HepG2 (cell line): ENCODE data around the gene PCDHGA1.

ENCODE experiments used
- CTCF ChIP-seq: sonication (generic); formaldehyde crosslinking; IDR thresholded peaks from 2 replicates; pipeline ENCODE4 v1.5.0; 2020; ENCODE audit warnings: mild to moderate bottlenecking, missing genetic modification reagents, moderate library complexity
- NFE2L2 ChIP-seq: fragments of 150-350 bp; IDR thresholded peaks from 2 replicates; pipeline ENCODE4 v1.6.1; 2014; ENCODE audit warnings: low read length
- PRPF4 ChIP-seq: fragments of 200-400 bp; formaldehyde crosslinking; IDR thresholded peaks from 2 replicates; pipeline ENCODE4 v1.6.1; 2016; ENCODE audit warnings: low read length, low read depth; ENCODE audit not compliant: poor library complexity, severe bottlenecking
- PTBP1 ChIP-seq: fragments of 200-400 bp; formaldehyde crosslinking; IDR thresholded peaks from 2 replicates; pipeline ENCODE4 v1.6.1; 2018; ENCODE audit warnings: low read length, low read depth; ENCODE audit not compliant: poor library complexity, severe bottlenecking
- SRF ChIP-seq: IDR thresholded peaks from 2 replicates; pipeline ENCODE4 v1.6.1; 2011; ENCODE audit warnings: mild to moderate bottlenecking, low read depth, low read length, moderate library complexity
- ZNF333 ChIP-seq: sonication (generic); formaldehyde crosslinking; IDR thresholded peaks from 2 replicates; pipeline ENCODE4 v1.4.0; 2020; ENCODE audit warnings: mild to moderate bottlenecking, missing genetic modification reagents, borderline replicate concordance
- ZNF629 ChIP-seq: sonication (generic); formaldehyde crosslinking; conservative IDR thresholded peaks from 2 replicates; pipeline ENCODE4 v1.5.0; 2020; ENCODE audit warnings: missing genetic modification reagents
- TF ChIP-seq, protein P1 (sequence below): sonication (generic); formaldehyde crosslinking; IDR thresholded peaks from 2 replicates; pipeline ENCODE4 v1.8.0; 2022; ENCODE audit warnings: mild to moderate bottlenecking, missing genetic modification reagents, moderate library complexity
- TF ChIP-seq, protein P2 (sequence below): sonication (generic); formaldehyde crosslinking; IDR thresholded peaks from 2 replicates; pipeline ENCODE4 v1.8.0; 2022; ENCODE audit warnings: mild to moderate bottlenecking, missing genetic modification reagents, moderate library complexity

DNA sequence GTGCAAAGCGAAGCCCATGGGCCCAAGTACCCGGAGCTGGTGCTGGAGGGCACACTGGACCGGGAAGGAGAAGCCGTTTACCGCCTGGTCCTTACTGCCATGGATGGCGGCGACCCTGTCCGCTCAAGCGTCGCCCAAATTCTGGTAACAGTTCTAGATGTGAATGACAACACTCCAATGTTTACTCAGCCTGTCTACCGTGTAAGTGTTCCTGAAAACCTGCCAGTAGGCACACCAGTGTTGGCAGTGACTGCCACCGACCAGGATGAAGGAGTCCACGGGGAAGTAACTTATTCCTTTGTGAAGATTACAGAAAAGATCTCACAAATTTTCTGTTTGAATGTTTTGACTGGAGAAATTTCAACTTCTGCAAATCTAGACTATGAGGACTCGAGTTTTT, 44.3 kb downstream of the PCDHGA1 start:
- no peak for TF ChIP-seq PRPF4
- no peak for TF ChIP-seq NFE2L2
- TF ChIP-seq SRF = no peak
- TF ChIP-seq ZNF629 (CRISPR knock-in tag) = no peak
- TF ChIP-seq, protein P1, sequence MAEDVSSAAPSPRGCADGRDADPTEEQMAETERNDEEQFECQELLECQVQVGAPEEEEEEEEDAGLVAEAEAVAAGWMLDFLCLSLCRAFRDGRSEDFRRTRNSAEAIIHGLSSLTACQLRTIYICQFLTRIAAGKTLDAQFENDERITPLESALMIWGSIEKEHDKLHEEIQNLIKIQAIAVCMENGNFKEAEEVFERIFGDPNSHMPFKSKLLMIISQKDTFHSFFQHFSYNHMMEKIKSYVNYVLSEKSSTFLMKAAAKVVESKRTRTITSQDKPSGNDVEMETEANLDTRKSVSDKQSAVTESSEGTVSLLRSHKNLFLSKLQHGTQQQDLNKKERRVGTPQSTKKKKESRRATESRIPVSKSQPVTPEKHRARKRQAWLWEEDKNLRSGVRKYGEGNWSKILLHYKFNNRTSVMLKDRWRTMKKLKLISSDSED = no peak
- TF ChIP-seq, protein P2, sequence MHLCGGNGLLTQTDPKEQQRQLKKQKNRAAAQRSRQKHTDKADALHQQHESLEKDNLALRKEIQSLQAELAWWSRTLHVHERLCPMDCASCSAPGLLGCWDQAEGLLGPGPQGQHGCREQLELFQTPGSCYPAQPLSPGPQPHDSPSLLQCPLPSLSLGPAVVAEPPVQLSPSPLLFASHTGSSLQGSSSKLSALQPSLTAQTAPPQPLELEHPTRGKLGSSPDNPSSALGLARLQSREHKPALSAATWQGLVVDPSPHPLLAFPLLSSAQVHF = no peak
- TF ChIP-seq ZNF333 = no peak
- TF ChIP-seq PTBP1 = no peak
- TF ChIP-seq CTCF (CRISPR knock-in tag) = no peak
